Effector CD8-positive, alpha-beta T cell (primary cell): ENCODE measurements around the gene NDST1.

Source experiments
- DNase-seq: peaks from one replicate; lab custom pipeline; 2025; lab: John Stamatoyannopoulos, UW

NDST1 gene

GRCh38 chr5:150489360-150490295, 18.3 kb upstream of the NDST1 start:
- DNase-seq, result no peak

- no peak for DNase-seq
These were observed 17.6 kb upstream of the NDST1 start for GRCh38 chr5:150490296-150490669.

- DNase-seq, result no peak
These were observed 17.2 kb upstream of the NDST1 start for GRCh38 chr5:150490754-150491153.

- no peak for DNase-seq
These were observed 16.1 kb upstream of the NDST1 start for GRCh38 chr5:150491876-150492275.

- no peak for DNase-seq
These were observed 15.3 kb upstream of the NDST1 start for GRCh38 chr5:150492621-150493020.

GRCh38 chr5:150496098-150496497, 11.8 kb upstream of the NDST1 start:
- no peak for DNase-seq

GRCh38 chr5:150496534-150496933, 11.4 kb upstream of the NDST1 start:
- no peak for DNase-seq

GRCh38 chr5:150497274-150497988, 10.5 kb upstream of the NDST1 start:
- DNase-seq, result no peak

- DNase-seq, result no peak
These were observed 10.0 kb upstream of the NDST1 start for GRCh38 chr5:150497989-150498317.

GRCh38 chr5:150498501-150498900, 9.4 kb upstream of the NDST1 start:
- DNase-seq, result no peak

- DNase-seq, result no peak
These were observed 9.0 kb upstream of the NDST1 start for GRCh38 chr5:150498971-150499370.

GRCh38 chr5:150499437-150499956, 8.4 kb upstream of the NDST1 start:
- DNase-seq, result no peak

GRCh38 chr5:150500328-150500841, 7.5 kb upstream of the NDST1 start:
- DNase-seq, result no peak

- DNase-seq, result no peak
These were observed 7.0 kb upstream of the NDST1 start for GRCh38 chr5:150500905-150501304.

GRCh38 chr5:150502106-150502505, 5.8 kb upstream of the NDST1 start:
- no peak for DNase-seq

GRCh38 chr5:150502847-150503246, 5.1 kb upstream of the NDST1 start:
- no peak for DNase-seq

GRCh38 chr5:150503386-150503785, 4.5 kb upstream of the NDST1 start:
- DNase-seq, result no peak

GRCh38 chr5:150503977-150504620, 3.8 kb upstream of the NDST1 start:
- DNase-seq, result no peak

- DNase-seq, result no peak
These were observed 2.9 kb upstream of the NDST1 start for GRCh38 chr5:150505041-150505511.

- no peak for DNase-seq
These were observed 2.1 kb upstream of the NDST1 start for GRCh38 chr5:150505816-150506215.

GRCh38 chr5:150506571-150507473, 1.1 kb upstream of the NDST1 start:
- DNase-seq, result no peak
